Measurements from ENCODE around the gene TSC22D1.

The TSC22D1 gene

GRCh38 chr13:44431150-44431549, 145.0 kb downstream of the TSC22D1 start:
- H3K27ac ChIP-seq (ENCODE audit: low read depth, low read length) = no peak overlapping the region
- no peak overlapping the region for H3K4ac ChIP-seq (ENCODE audit: low read depth, low read length)
- H2BK120ac ChIP-seq (ENCODE audit: low read depth, low read length) = no peak overlapping the region
- H2BK5ac ChIP-seq (ENCODE audit: low read length) = no peak overlapping the region
- H3K56ac ChIP-seq (ENCODE audit: low read length) = no peak overlapping the region
- peaks cover 2% of the 10 kb centered on the region for H3K4me1 ChIP-seq (ENCODE audit: control insufficient read depth, low read depth, low read length)
- no peak overlapping the region for H3K4me3 ChIP-seq (ENCODE audit: low read length)
- H3K27me3 ChIP-seq (ENCODE audit: insufficient read depth, low read length, poor library complexity) = no peaks in the 10 kb centered on the region
- H2AK5ac ChIP-seq (ENCODE audit: low read length) = no peak overlapping the region
- H2BK15ac ChIP-seq (replicated peaks; ENCODE audit: low read depth) = no peak overlapping the region
- no CpG with 5 or more reads among the region's 4 CpGs for WGBS (ENCODE audit: extremely low coverage, insufficient coverage, low lambda C conversion rate)
- H3K79me2 ChIP-seq (ENCODE audit: control insufficient read depth, insufficient read depth, low read length) = peaks cover 14% of the 10 kb centered on the region
- peaks cover 10% of the 10 kb centered on the region for H3K79me1 ChIP-seq (ENCODE audit: low read length)
- H3K4me2 ChIP-seq (ENCODE audit: low read length) = no peak overlapping the region
- DNase-seq = peak; percentile 34
- no peak overlapping the region for H3K18ac ChIP-seq (ENCODE audit: low read length)
- peaks cover 5% of the 10 kb centered on the region for H3K36me3 ChIP-seq (ENCODE audit: control insufficient read depth, insufficient read depth, low read length)
- H4K5ac ChIP-seq (ENCODE audit: low read length) = no peak overlapping the region
- H4K8ac ChIP-seq (ENCODE audit: low read depth, low read length) = no peak overlapping the region
- H3K23ac ChIP-seq (ENCODE audit: low read length) = no peak overlapping the region
- no peak overlapping the region for H3K9ac ChIP-seq (ENCODE audit: low read length)

- Histone ChIP-seq H2AK5ac (ENCODE audit: low read length) (no peak overlapping the region), H4K5ac (ENCODE audit: low read length) (no peak overlapping the region), H3K4me2 (ENCODE audit: low read length) (no peak overlapping the region), H3K18ac (ENCODE audit: low read length) (no peak overlapping the region), H2BK15ac (replicated peaks; ENCODE audit: low read depth) (no peak overlapping the region), H3K23ac (ENCODE audit: low read length) (no peak overlapping the region), H3K4me1 (ENCODE audit: control insufficient read depth, low read depth, low read length) (peaks cover 7% of the 10 kb centered on the region), H3K79me1 (ENCODE audit: low read length) (peaks cover 5% of the 10 kb centered on the region), H3K9ac (ENCODE audit: low read length) (no peak overlapping the region), H2BK120ac (ENCODE audit: low read depth, low read length) (no peak overlapping the region), H3K36me3 (ENCODE audit: control insufficient read depth, insufficient read depth, low read length) (peaks cover 3% of the 10 kb centered on the region), H3K27ac (ENCODE audit: low read depth, low read length) (no peak overlapping the region), H4K8ac (ENCODE audit: low read depth, low read length) (no peak overlapping the region), H3K4ac (ENCODE audit: low read depth, low read length) (no peak overlapping the region), H3K79me2 (ENCODE audit: control insufficient read depth, insufficient read depth, low read length) (peaks cover 3% of the 10 kb centered on the region), H3K4me3 (ENCODE audit: low read length) (no peak overlapping the region), H3K27me3 (ENCODE audit: insufficient read depth, low read length, poor library complexity) (no peaks in the 10 kb centered on the region), H2BK5ac (ENCODE audit: low read length) (no peak overlapping the region), H3K56ac (ENCODE audit: low read length) (no peak overlapping the region)
- no peak for DNase-seq
- WGBS (ENCODE audit: extremely low coverage, insufficient coverage, low lambda C conversion rate) = no CpG with 5 or more reads among the region's 2 CpGs
These were observed 146.8 kb downstream of the TSC22D1 start for GRCh38 chr13:44429311-44429710.

- Histone ChIP-seq H2BK5ac (ENCODE audit: low read length) (no peak overlapping the region), H4K5ac (ENCODE audit: low read length) (no peak overlapping the region), H2AK5ac (ENCODE audit: low read length) (no peak overlapping the region), H3K4me3 (ENCODE audit: low read length) (no peak overlapping the region), H3K27ac (ENCODE audit: low read depth, low read length) (no peak overlapping the region), H3K4me2 (ENCODE audit: low read length) (no peak overlapping the region), H3K27me3 (ENCODE audit: insufficient read depth, low read length, poor library complexity) (no peaks in the 10 kb centered on the region), H3K36me3 (ENCODE audit: control insufficient read depth, insufficient read depth, low read length) (no peaks in the 10 kb centered on the region), H3K4me1 (ENCODE audit: control insufficient read depth, low read depth, low read length) (peaks cover 6% of the 10 kb centered on the region), H3K23ac (ENCODE audit: low read length) (no peak overlapping the region), H2BK15ac (replicated peaks; ENCODE audit: low read depth) (no peak overlapping the region), H3K79me1 (ENCODE audit: low read length) (no peaks in the 10 kb centered on the region), H3K9ac (ENCODE audit: low read length) (no peak overlapping the region), H4K8ac (ENCODE audit: low read depth, low read length) (no peak overlapping the region), H3K18ac (ENCODE audit: low read length) (no peak overlapping the region), H3K56ac (ENCODE audit: low read length) (no peak overlapping the region), H2BK120ac (ENCODE audit: low read depth, low read length) (no peak overlapping the region), H3K79me2 (ENCODE audit: control insufficient read depth, insufficient read depth, low read length) (no peaks in the 10 kb centered on the region), H3K4ac (ENCODE audit: low read depth, low read length) (no peak overlapping the region)
- no peak for DNase-seq
- no CpG with 5 or more reads among the region's 3 CpGs for WGBS (ENCODE audit: extremely low coverage, insufficient coverage, low lambda C conversion rate)
These were observed 149.7 kb downstream of the TSC22D1 start for GRCh38 chr13:44426461-44426860.

- Histone ChIP-seq H3K27ac (ENCODE audit: low read depth, low read length) (no peak overlapping the region), H3K4ac (ENCODE audit: low read depth, low read length) (no peak overlapping the region), H2BK120ac (ENCODE audit: low read depth, low read length) (no peak overlapping the region), H3K79me2 (ENCODE audit: control insufficient read depth, insufficient read depth, low read length) (no peaks in the 10 kb centered on the region), H2BK5ac (ENCODE audit: low read length) (no peak overlapping the region), H3K56ac (ENCODE audit: low read length) (peak overlapping the region; percentile 12), H3K4me3 (ENCODE audit: low read length) (no peak overlapping the region), H3K4me2 (ENCODE audit: low read length) (no peak overlapping the region), H3K79me1 (ENCODE audit: low read length) (no peaks in the 10 kb centered on the region), H3K9ac (ENCODE audit: low read length) (no peak overlapping the region), H4K8ac (ENCODE audit: low read depth, low read length) (no peak overlapping the region), H3K27me3 (ENCODE audit: insufficient read depth, low read length, poor library complexity) (no peaks in the 10 kb centered on the region), H3K23ac (ENCODE audit: low read length) (no peak overlapping the region), H2BK15ac (replicated peaks; ENCODE audit: low read depth) (no peak overlapping the region), H2AK5ac (ENCODE audit: low read length) (no peak overlapping the region), H3K36me3 (ENCODE audit: control insufficient read depth, insufficient read depth, low read length) (no peaks in the 10 kb centered on the region), H3K18ac (ENCODE audit: low read length) (no peak overlapping the region), H4K5ac (ENCODE audit: low read length) (no peak overlapping the region), H3K4me1 (ENCODE audit: control insufficient read depth, low read depth, low read length) (peaks cover 8% of the 10 kb centered on the region)
- peak; percentile 71 for DNase-seq
- WGBS (ENCODE audit: extremely low coverage, insufficient coverage, low lambda C conversion rate) = no CpG with 5 or more reads among the region's 2 CpGs
These were observed 150.4 kb downstream of the TSC22D1 start for GRCh38 chr13:44425815-44426078.

- Histone ChIP-seq H3K23ac (ENCODE audit: low read length) (no peak overlapping the region), H3K79me1 (ENCODE audit: low read length) (no peaks in the 10 kb centered on the region), H2BK120ac (ENCODE audit: low read depth, low read length) (no peak overlapping the region), H3K56ac (ENCODE audit: low read length) (no peak overlapping the region), H2BK5ac (ENCODE audit: low read length) (no peak overlapping the region), H3K4me3 (ENCODE audit: low read length) (no peak overlapping the region), H2AK5ac (ENCODE audit: low read length) (no peak overlapping the region), H3K4me2 (ENCODE audit: low read length) (no peak overlapping the region), H4K5ac (ENCODE audit: low read length) (no peak overlapping the region), H3K27ac (ENCODE audit: low read depth, low read length) (no peak overlapping the region), H3K18ac (ENCODE audit: low read length) (no peak overlapping the region), H3K4me1 (ENCODE audit: control insufficient read depth, low read depth, low read length) (peaks cover 10% of the 10 kb centered on the region), H3K27me3 (ENCODE audit: insufficient read depth, low read length, poor library complexity) (no peaks in the 10 kb centered on the region), H3K4ac (ENCODE audit: low read depth, low read length) (no peak overlapping the region), H4K8ac (ENCODE audit: low read depth, low read length) (no peak overlapping the region), H3K36me3 (ENCODE audit: control insufficient read depth, insufficient read depth, low read length) (no peaks in the 10 kb centered on the region), H2BK15ac (replicated peaks; ENCODE audit: low read depth) (no peak overlapping the region), H3K9ac (ENCODE audit: low read length) (no peak overlapping the region), H3K79me2 (ENCODE audit: control insufficient read depth, insufficient read depth, low read length) (no peaks in the 10 kb centered on the region)
- no CpG with 5 or more reads among the region's 9 CpGs for WGBS (ENCODE audit: extremely low coverage, insufficient coverage, low lambda C conversion rate)
- DNase-seq = no peak
These were observed 150.9 kb downstream of the TSC22D1 start for GRCh38 chr13:44425041-44425814.

- Histone ChIP-seq H3K27ac (ENCODE audit: low read depth, low read length) (no peak overlapping the region), H3K4ac (ENCODE audit: low read depth, low read length) (no peak overlapping the region), H3K56ac (ENCODE audit: low read length) (no peak overlapping the region), H2BK120ac (ENCODE audit: low read depth, low read length) (no peak overlapping the region), H2BK15ac (replicated peaks; ENCODE audit: low read depth) (no peak overlapping the region), H3K79me2 (ENCODE audit: control insufficient read depth, insufficient read depth, low read length) (no peaks in the 10 kb centered on the region), H2BK5ac (ENCODE audit: low read length) (no peak overlapping the region), H3K4me3 (ENCODE audit: low read length) (no peak overlapping the region), H4K5ac (ENCODE audit: low read length) (no peak overlapping the region), H3K4me2 (ENCODE audit: low read length) (no peak overlapping the region), H3K4me1 (ENCODE audit: control insufficient read depth, low read depth, low read length) (peaks cover 10% of the 10 kb centered on the region), H2AK5ac (ENCODE audit: low read length) (no peak overlapping the region), H3K18ac (ENCODE audit: low read length) (no peak overlapping the region), H3K23ac (ENCODE audit: low read length) (no peak overlapping the region), H3K79me1 (ENCODE audit: low read length) (no peaks in the 10 kb centered on the region), H4K8ac (ENCODE audit: low read depth, low read length) (no peak overlapping the region), H3K27me3 (ENCODE audit: insufficient read depth, low read length, poor library complexity) (no peaks in the 10 kb centered on the region), H3K9ac (ENCODE audit: low read length) (no peak overlapping the region), H3K36me3 (ENCODE audit: control insufficient read depth, insufficient read depth, low read length) (no peaks in the 10 kb centered on the region)
- no CpG with 5 or more reads among the region's 5 CpGs for WGBS (ENCODE audit: extremely low coverage, insufficient coverage, low lambda C conversion rate)
- no peak for DNase-seq
These were observed 152.3 kb downstream of the TSC22D1 start for GRCh38 chr13:44423824-44424223.

All from mesendoderm (in vitro differentiated cells).